Epithelial cell of proximal tubule (primary cell): ENCODE results near the gene PRODH2. TPM values are rescaled to one million over a fixed set of nuclear protein-coding genes. Genes with fewer than 3 reads are reported as not detected.

Experiments
- DNase-seq: peaks from one replicate; pipeline ENCODE4 v3.0.0-alpha.2; 2011; ENCODE audit warnings: low read depth
- H3K4me3 ChIP-seq: 2 replicates; pipeline ENCODE4 v1.5.1; 2011; ENCODE audit warnings: low read depth, mild to moderate bottlenecking, low read length
- CTCF ChIP-seq: conservative IDR thresholded peaks from 2 replicates; pipeline ENCODE4 v1.5.1; 2012; ENCODE audit warnings: low read depth, mild to moderate bottlenecking, low read length
- total RNA-seq: library from RNA; depleted of rRNA; stranded (reverse); fragments of >200 nt; gene quantifications from 2 replicates; pipeline ENCODE4 v1.2.3, GENCODE V29; 2015

PRODH2 gene
- total RNA-seq, 1 donor from 2014 or later: not detected

- TF ChIP-seq CTCF: no peak
- no peak overlapping the region for H3K4me3 ChIP-seq
- no peak for DNase-seq
These were observed 35.3 kb upstream of the PRODH2 start for GRCh38 chr19:35847911-35848310.

GRCh38 chr19:35846038-35846668 lies 33.5 kb upstream of the PRODH2 start:
- peak; percentile 7 for TF ChIP-seq CTCF

DNA sequence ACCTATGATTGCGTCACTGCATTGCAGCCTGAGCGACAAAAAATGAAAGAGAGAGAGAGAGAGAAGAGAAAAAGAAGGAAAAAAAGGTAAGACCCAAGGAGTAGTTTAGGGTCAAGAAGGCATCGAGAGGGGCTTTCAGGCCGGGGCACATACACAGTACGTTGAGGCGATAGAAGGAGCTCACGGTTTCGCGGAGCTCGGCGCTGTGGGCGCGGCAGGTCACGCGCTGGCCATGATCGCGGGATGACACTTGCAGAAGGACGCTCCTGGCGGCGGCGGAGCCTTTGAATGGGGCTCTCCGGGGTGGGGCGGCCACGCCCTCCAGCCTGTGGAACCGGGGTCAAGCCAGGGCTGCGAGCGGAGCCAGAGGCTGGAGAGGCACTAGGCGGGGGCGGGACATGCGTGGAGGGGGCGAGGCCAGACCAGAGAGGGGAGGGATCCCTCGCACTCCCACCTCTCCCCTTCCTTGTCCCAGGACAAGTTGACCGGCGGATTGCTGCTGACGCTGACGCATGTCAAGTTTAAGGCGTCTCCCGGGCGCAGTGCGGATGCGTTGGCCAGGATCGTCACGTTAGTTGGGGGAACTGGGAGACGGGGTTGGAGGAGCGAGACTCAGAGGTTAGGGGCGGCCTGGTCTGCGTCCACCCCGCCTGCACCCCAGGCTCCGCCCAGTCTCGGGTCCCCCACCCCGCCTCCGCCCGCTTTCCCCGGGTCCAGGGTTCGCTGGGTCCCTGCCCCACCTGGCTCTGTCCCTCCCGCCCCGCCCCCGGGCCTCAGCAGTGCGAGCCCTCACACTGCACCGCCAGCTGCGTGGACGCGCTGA lies 32.8 kb upstream of the PRODH2 start:
- TF ChIP-seq CTCF: no peak
- DNase-seq: no peak
- peak overlapping the region; percentile 13 for H3K4me3 ChIP-seq

More at GRCh38 chr19:35846038-35846668, 33.5 kb upstream of the PRODH2 start:
- no peak for DNase-seq
- no peak overlapping the region for H3K4me3 ChIP-seq

GRCh38 chr19:35844482-35845214 lies 32.0 kb upstream of the PRODH2 start:
- TF ChIP-seq CTCF: no peak
- H3K4me3 ChIP-seq: no peak overlapping the region
- DNase-seq: no peak

DNA sequence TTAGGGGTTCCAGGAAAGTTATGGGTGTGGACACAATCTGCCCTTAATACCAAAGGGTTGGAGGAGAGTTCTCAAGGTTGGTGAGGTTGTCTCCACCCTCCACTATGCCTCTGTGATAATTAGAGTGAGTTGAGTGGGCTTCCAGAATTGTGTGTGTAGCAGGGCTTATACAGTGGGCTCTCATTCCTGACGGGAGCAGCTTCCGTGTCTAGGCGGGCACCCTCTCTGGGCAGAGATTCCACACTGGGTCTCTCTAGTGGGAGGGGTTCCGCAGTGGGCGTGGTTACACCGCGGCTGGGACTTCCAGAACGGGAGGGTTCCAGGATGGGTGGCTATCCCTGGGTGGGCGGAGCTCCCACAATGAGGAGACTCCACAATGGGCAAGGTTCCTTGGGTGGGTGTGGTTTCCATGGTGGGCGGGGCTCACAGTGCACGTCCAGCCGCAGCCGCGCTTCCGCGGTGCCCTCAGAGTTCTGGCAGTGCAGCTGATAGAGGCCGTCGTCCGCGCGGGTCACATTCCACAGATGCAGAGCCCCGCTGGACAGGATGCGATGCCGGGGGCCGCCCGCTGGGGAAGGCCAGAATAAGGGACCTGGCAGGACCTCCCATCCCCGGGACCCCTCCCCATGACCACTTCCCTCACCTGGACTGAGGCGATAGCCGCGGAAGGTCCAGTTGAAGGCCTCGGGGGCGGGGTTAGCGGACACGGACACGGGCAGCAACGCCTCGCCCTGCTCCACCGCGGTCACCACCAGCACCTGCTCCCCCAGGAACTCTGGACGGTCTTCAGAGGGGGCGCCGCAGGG lies 31.2 kb upstream of the PRODH2 start:
- no peak for TF ChIP-seq CTCF
- DNase-seq: no peak
- no peak overlapping the region for H3K4me3 ChIP-seq

DNA sequence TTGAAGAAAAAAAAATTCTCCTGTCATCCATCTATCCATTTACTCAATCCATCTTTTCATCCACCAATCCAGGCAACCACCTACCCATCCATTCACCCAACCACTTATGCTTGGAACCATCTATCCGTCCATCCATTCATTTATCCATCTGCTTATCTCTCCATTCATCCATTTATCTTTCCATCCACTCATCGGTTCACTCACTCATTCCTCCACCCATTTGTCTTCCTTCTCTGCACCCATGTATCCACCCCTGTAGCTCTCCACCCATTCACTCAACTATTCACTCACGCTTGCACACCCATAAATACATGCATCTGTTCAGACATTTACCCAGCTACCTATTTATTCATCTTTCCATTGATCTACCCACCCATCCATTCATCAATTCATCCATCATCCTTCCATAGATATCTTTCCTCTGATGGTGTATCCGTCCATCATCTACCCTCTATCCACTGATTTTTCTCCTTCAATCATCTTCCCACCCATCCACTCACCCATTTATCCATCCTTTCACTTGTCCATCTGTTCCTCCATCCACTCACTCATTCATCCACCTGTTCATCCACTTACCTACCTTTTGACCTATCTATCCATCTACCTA lies 30.1 kb upstream of the PRODH2 start:
- no peak for DNase-seq

More for the DNA sequence above, 30.1 kb upstream of the PRODH2 start:
- no peak for TF ChIP-seq CTCF
- H3K4me3 ChIP-seq: no peak overlapping the region
